Stimulated activated naive B cell treated with anti-CD40 and anti-IgM and Interleukin-4, amounts not matched to agents 10 μg/mL and 1 μg/mL and 100 μg/mL, for 72 hours (primary cell): Measurements from ENCODE around the gene OR2B2.

Experiments
- ATAC-seq, 2 donors: fragments of 150-1000 bp; cut with Tn5 transposase; replicated peaks; 2 replicates each; pipeline ENCODE4 v1.10.0; 2021; ENCODE audit warnings: moderate library complexity in 1 of 2
- DNase-seq: peaks from one replicate; pipeline ENCODE4 v3.0.0; 2021
- H3K27ac Mint-ChIP-seq: one replicate; pipeline ENCODE4 v1.8.0; 2022; ENCODE audit warnings: mild to moderate bottlenecking, mixed read lengths
- H3K27me3 Mint-ChIP-seq, 2 donors: one replicate each; pipeline ENCODE4 v1.8.0; 2022; ENCODE audit warnings: mixed read lengths in 2 of 2
- H3K36me3 Mint-ChIP-seq, 2 donors: one replicate each; pipeline ENCODE4 v1.8.0; 2022; ENCODE audit warnings: mixed read lengths in 2 of 2, mild to moderate bottlenecking in 1 of 2
- H3K4me1 Mint-ChIP-seq, 2 donors: one replicate each; pipeline ENCODE4 v1.8.0; 2022; ENCODE audit warnings: mixed read lengths in 2 of 2, mild to moderate bottlenecking in 1 of 2
- H3K4me3 Mint-ChIP-seq, 2 donors: one replicate each; pipeline ENCODE4 v1.8.0; 2022; ENCODE audit warnings: mild to moderate bottlenecking in 2 of 2, mixed read lengths in 2 of 2, moderate library complexity in 1 of 2
- H3K9me3 Mint-ChIP-seq, 2 donors: one replicate each; pipeline ENCODE4 v1.8.0; 2022; ENCODE audit warnings: mixed read lengths in 2 of 2, mild to moderate bottlenecking in 1 of 2

The OR2B2 gene

DNA sequence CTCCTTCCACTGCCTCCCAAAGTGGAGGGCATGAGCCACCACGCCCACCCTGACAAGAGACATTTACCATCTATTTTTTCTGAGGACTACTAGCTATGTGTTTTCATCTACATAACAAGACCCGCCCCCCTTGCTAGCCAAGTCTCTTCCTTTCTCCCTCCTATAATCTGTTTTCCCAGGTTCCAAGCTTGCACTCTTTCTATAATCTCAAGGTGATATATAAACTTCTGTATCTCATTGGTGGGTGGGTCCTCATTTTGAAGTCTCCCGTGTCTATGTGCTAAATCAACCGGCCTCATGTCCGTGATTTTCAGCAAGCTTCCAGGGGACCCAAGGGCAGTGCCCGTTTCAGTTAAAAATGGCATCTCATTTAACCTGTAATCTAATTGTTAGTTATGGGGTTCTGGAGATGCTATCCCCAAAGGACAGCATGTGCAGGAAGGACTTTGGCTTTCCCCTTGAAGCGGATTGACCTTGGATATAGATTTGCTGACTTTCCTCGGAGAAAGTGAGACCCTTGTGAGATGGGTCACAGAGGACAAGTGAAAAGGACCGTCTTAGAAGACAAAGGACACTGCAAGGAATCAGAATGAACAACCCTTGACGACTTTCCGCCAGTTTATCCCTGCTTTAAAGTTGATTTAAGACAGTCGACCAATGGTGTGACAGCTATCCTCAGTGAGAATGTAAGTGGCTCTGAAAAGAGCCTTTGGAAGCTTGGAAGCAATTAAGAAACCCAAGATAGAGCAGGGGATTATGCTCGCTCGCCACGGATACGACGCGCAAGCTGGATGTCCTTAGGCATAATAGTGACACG is 22.4 kb downstream of the OR2B2 start:
- Mint-ChIP-seq H3K27ac (peak overlapping the region; percentile 88), H3K4me1 (peaks cover 19 to 49% of the 10 kb centered on the region in 2 donors), H3K36me3 (peaks cover 11 to 20% of the 10 kb centered on the region in 2 donors), H3K27me3 (no peaks in the 10 kb centered on the region), H3K9me3 (peaks cover 3 to 8% of the 10 kb centered on the region in 2 donors), H3K4me3 (peak overlapping the region in 1 of 2 donors; percentile 70)
- ATAC-seq (no peak), DNase-seq (peak; percentile 10)

DNA sequence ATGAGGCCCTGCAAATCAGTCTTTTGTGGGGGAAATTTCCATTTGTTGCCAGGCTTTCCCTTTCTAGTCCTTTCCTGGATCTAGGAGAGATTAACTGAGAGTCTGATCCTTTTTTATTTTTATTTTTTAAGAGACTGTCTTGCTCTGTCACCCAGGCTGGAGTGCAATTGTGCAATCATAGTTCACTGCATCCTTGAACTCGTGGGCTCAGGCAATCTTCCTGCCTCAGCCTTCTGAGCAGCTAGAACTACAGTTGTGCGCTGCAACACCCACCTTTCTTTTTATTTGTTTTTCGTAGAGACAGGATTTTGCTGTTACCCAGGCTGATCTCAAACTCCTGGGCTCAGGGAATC is 22.9 kb downstream of the OR2B2 start:
- no peak for ATAC-seq
- Mint-ChIP-seq H3K36me3 (peaks cover 11 to 20% of the 10 kb centered on the region in 2 donors), H3K9me3 (peaks cover 3 to 8% of the 10 kb centered on the region in 2 donors), H3K4me1 (peaks cover 19 to 49% of the 10 kb centered on the region in 2 donors), H3K27ac (peak overlapping the region; percentile 31), H3K4me3 (peak overlapping the region in 1 of 2 donors; percentile 70), H3K27me3 (no peaks in the 10 kb centered on the region)
- DNase-seq = no peak

DNA sequence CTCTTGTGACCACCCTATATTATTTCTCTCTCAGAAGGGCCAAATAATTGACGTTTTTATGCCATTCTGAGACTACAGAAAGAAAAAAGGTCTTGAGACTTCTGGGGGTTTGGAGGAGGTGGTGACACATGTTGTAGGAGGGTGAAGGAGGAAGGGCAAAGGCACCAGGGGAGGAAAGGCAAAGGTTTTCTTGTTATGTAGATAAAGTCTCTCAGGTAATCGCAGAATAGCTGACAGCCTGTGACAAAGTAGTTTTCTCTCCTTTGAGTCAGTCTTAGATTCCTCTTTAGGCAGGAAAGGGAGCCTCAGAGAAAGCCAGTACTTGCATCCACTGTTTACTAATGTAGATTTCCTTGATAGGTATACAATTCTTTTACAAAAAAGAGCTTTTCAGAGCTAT is 23.6 kb downstream of the OR2B2 start:
- H3K9me3 Mint-ChIP-seq = peaks cover 3 to 8% of the 10 kb centered on the region in 2 donors
- ATAC-seq = no peak
- DNase-seq = no peak
- H3K4me3 Mint-ChIP-seq = no peak overlapping the region
- no peak overlapping the region for H3K27ac Mint-ChIP-seq
- H3K4me1 Mint-ChIP-seq = peaks cover 19 to 46% of the 10 kb centered on the region in 2 donors
- H3K27me3 Mint-ChIP-seq = no peaks in the 10 kb centered on the region
- H3K36me3 Mint-ChIP-seq = peaks cover 11 to 19% of the 10 kb centered on the region in 2 donors

DNA sequence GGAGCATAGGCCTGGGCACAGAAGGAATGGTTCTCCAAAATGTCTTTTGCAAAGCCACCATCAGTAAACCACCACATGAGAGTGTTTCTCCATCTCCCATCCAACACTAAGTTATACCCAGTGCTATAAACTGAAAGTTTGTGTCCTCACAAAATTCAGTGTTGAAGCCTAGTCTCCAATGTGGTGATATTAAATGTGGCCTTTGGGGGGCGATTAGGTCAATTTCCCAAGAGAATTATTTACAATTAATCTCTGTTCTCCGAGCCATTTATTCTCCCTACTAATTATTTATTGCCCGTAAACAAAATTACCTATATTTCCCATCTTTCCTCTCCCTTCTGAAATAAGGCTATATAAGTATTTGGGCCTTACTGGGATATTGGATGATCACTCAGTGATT is 26.1 kb downstream of the OR2B2 start:
- Mint-ChIP-seq H3K27ac (no peak overlapping the region), H3K4me3 (no peak overlapping the region), H3K4me1 (peaks cover 9 to 21% of the 10 kb centered on the region in 2 donors), H3K9me3 (peaks cover 0 to 5% of the 10 kb centered on the region in 2 donors), H3K27me3 (no peaks in the 10 kb centered on the region), H3K36me3 (peaks cover 0 to 4% of the 10 kb centered on the region in 2 donors)
- ATAC-seq (no peak), DNase-seq (no peak)

DNA sequence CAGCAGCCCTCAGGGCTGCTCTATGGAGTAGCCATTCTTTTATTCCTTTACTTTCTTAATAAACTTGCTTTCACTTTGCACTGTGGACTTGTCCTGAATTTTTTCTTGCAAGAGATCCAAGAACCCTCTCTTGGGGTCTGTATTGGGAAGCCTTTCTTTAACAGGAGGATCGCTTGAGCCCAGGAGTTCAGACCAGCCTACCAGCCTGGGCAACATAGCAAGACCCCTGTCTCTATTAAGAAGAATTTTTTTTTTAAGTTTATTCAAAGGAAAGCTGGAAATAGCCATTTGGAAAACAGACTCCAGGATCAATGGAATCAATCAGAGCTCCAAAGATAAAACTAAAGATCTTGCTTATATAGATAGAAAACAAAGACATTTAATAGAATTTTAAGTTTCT is 29.1 kb downstream of the OR2B2 start:
- H3K27ac Mint-ChIP-seq = no peak overlapping the region
- no peaks in the 10 kb centered on the region for H3K27me3 Mint-ChIP-seq
- no peaks in the 10 kb centered on the region for H3K36me3 Mint-ChIP-seq
- DNase-seq = no peak
- no peak overlapping the region for H3K4me3 Mint-ChIP-seq
- no peaks in the 10 kb centered on the region for H3K9me3 Mint-ChIP-seq
- ATAC-seq = no peak
- peaks cover 0 to 5% of the 10 kb centered on the region in 2 donors for H3K4me1 Mint-ChIP-seq

DNA sequence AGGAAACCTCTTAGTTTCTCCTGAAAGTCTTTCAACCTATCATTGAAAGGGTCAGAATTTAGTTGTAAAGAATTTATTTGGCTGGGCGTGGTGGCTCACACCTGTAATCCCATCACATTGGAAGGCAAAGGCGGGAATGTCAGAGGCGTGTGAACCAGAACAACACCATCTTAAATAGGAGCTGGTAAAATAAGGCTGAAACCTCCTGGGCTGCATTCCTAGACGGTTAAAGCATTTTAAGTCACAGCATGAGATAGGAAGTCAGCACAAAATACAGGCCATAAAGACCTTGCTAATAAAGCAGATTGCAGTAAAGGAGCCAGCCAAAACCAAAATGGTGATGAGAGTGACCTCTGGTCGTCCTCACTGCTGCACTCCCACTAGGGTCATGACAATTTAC is 29.6 kb downstream of the OR2B2 start:
- ATAC-seq = no peak
- Mint-ChIP-seq H3K9me3 (no peaks in the 10 kb centered on the region), H3K4me1 (peaks cover 0 to under 1% of the 10 kb centered on the region in 2 donors), H3K27ac (peak overlapping the region; percentile 14), H3K36me3 (no peaks in the 10 kb centered on the region), H3K4me3 (no peak overlapping the region), H3K27me3 (no peaks in the 10 kb centered on the region)
- no peak for DNase-seq

DNA sequence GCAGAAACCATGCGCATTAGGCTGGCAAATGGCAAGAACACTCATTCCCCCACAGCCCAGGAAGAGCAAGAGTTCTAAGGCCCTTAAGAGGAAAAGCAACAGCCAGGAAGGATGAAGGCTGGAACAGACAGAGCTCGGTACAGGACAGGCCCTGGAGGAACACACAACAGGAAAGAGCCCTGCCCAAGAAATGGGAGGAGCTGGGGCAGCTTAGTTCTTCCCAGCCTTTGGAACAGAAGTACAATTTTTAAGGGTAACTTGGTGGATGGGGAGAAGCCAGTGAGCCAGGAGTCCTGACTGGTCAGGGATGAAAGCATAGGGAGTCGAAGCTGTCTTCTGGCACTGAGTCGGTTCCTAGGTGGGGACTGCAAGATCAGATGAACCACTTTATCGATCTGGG is 32.4 kb downstream of the OR2B2 start:
- Mint-ChIP-seq H3K36me3 (no peaks in the 10 kb centered on the region), H3K4me1 (no peaks in the 10 kb centered on the region), H3K4me3 (no peak overlapping the region), H3K27me3 (no peaks in the 10 kb centered on the region), H3K27ac (no peak overlapping the region), H3K9me3 (no peaks in the 10 kb centered on the region)
- DNase-seq (no peak), ATAC-seq (no peak)

DNA sequence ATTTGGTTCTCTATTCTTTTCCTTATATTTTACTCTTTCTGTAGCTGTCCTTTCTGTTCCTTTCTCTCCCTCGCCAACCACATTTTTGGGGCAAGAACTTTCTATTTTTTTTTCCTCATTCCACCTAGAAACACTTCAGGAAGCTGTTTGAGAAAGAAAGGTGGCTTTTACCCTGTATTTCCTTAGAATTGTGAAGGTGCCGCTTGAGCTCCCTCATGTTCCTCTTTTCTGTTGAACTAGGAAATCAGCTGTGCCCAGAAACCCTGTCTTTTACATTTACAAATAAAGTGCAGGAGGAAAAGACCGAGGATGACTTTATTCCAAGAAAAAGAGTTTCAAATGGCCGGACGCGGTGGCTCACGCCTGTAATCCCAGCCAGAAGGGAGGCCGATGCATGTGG is 38.2 kb downstream of the OR2B2 start:
- peaks cover 23 to 41% of the 10 kb centered on the region in 2 donors for H3K4me1 Mint-ChIP-seq
- peak overlapping the region; percentile 88 to 89 for H3K4me3 Mint-ChIP-seq
- peaks cover 7 to 12% of the 10 kb centered on the region in 2 donors for H3K36me3 Mint-ChIP-seq
- DNase-seq (no peak), ATAC-seq (no peak)
- H3K9me3 Mint-ChIP-seq = peaks cover 0 to 4% of the 10 kb centered on the region in 2 donors
- peak overlapping the region; percentile 98 for H3K27ac Mint-ChIP-seq
- H3K27me3 Mint-ChIP-seq = no peaks in the 10 kb centered on the region

DNA sequence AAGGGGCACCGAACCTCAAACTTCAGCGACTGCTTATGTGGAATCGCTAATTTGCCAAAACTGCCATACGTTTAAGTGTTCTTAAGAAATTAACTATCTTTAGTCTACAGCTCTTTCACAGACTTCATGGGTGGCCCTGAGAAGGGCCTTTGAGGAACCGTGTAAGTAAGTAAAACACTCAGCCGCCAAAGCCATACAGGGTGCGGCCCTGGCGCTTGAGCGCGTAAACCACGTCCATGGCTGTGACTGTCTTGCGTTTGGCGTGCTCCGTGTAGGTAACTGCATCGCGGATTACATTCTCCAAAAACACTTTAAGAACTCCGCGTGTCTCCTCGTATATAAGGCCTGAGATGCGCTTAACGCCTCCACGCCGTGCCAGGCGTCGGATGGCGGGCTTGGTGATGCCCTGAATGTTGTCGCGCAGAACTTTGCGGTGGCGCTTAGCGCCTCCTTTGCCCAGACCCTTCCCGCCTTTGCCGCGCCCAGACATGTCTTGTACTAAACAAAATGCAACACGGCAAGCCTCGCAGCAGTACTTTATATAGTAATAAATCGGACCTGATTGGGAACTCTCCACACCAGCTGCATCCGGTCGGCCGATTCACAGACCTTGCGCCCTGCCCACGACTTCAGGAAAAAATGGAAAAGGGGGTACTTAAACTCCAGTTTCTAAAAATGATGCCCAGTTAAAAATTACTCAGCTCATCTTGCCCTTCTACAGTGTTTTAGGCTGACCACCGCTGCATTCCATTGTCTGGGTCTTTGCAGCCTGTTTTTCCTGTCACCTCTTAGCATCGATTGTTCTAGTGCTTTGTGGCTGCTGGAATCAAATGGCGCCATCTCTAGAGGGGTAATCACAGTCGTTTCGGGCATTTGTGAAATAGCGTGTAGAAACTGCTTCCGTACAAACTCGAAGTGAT is 38.9 kb downstream of the OR2B2 start:
- no peaks in the 10 kb centered on the region for H3K27me3 Mint-ChIP-seq

DNA sequence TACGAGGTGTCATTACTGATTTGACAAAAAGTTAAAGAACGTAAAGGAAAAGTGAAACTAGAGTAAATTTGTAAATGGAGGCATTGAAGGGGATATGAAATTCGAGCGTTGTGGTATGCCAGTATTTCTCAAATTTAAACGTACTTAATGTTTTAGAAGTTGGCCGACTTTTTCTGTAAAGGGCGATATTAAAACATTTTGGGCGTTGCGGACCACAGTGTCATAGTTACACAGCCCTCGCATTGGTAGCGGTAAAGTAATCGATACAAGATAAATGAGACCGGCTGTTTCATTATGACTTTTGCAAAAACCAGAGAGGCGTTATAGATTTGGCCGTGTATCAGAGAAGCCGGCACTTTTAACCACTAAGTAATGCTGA is 39.6 kb downstream of the OR2B2 start:
- DNase-seq (no peak), ATAC-seq (peak; percentile 37 to 44)
- peak overlapping the region; percentile 88 to 89 for H3K4me3 Mint-ChIP-seq
- no peaks in the 10 kb centered on the region for H3K27me3 Mint-ChIP-seq
- H3K27ac Mint-ChIP-seq = peak overlapping the region; percentile 98
- peaks cover 23 to 41% of the 10 kb centered on the region in 2 donors for H3K4me1 Mint-ChIP-seq
- H3K36me3 Mint-ChIP-seq = peaks cover 7 to 12% of the 10 kb centered on the region in 2 donors
- H3K9me3 Mint-ChIP-seq = peaks cover 0 to 4% of the 10 kb centered on the region in 2 donors

More for the DNA sequence above, 38.9 kb downstream of the OR2B2 start:
- peaks cover 23 to 41% of the 10 kb centered on the region in 2 donors for H3K4me1 Mint-ChIP-seq
- H3K9me3 Mint-ChIP-seq = peaks cover 0 to 4% of the 10 kb centered on the region in 2 donors
- peaks cover 7 to 12% of the 10 kb centered on the region in 2 donors for H3K36me3 Mint-ChIP-seq
- H3K27ac Mint-ChIP-seq = peak overlapping the region; percentile 98
- H3K4me3 Mint-ChIP-seq = peak overlapping the region; percentile 88 to 89
- peak; percentile 66 to 69 for ATAC-seq
- peak; percentile 89 for DNase-seq

DNA sequence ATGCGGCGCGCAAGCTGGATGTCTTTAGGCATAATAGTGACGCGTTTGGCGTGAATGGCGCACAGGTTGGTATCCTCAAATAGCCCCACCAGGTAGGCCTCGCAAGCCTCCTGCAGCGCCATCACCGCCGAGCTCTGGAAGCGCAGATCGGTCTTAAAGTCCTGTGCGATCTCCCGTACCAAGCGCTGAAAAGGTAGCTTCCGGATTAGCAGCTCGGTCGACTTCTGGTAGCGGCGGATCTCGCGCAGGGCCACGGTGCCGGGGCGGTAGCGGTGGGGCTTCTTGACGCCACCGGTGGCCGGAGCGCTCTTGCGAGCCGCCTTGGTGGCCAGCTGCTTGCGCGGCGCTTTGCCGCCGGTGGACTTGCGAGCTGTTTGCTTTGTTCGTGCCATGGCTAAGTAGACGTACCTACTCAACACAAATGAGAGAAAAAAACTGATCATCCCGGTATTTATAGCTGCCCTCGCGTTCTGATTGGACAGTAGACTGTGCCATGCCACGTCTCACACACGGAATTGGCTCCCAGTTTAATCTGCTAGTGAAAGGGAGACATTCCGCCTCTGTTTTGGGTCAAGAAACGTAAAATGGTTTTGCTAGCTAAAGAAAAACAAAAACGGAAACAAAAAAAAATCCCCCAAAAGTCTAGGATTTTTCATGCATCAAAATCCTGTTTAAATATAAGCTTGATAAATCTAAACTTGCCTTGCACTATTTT is 40.1 kb downstream of the OR2B2 start:
- Mint-ChIP-seq H3K36me3 (peaks cover 7 to 15% of the 10 kb centered on the region in 2 donors), H3K9me3 (peaks cover 0 to 4% of the 10 kb centered on the region in 2 donors)

DNA sequence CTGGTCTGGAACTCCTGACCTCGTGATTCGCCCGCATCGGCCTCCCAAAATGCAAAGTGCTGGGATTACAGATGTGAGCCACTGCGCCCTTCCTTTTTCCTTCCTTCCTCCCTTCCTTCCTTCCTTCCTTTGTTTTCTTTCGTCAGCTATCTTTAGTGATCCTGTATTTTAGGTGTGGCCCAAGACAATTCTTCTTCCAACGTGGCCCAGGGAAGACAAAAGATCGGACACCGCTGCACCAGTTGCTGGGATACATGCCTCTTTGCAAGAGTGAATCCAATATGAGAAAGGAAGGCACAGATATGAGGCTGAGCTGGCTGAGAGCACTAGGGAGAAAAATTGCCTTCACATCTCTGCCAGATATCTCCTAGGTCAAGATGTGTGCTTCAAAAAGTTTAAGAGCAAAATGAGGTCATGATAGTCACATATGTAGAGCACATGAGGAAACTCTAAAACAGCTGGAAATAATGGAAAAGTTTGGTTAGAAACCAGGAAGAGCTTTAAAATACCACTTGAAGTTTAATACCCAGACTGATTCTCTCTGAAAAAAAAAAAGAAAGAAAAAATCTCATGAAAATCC is 41.8 kb downstream of the OR2B2 start:
- peak overlapping the region; percentile 16 to 69 for H3K4me3 Mint-ChIP-seq
- peaks cover 33 to 61% of the 10 kb centered on the region in 2 donors for H3K4me1 Mint-ChIP-seq
- peaks cover 7 to 15% of the 10 kb centered on the region in 2 donors for H3K36me3 Mint-ChIP-seq
- H3K9me3 Mint-ChIP-seq = peaks cover 0 to 4% of the 10 kb centered on the region in 2 donors
- ATAC-seq = no peak
- peak overlapping the region; percentile 76 for H3K27ac Mint-ChIP-seq
- no peaks in the 10 kb centered on the region for H3K27me3 Mint-ChIP-seq
- DNase-seq = no peak

More for the DNA sequence above, 40.1 kb downstream of the OR2B2 start:
- Mint-ChIP-seq H3K27me3 (no peaks in the 10 kb centered on the region), H3K4me1 (peaks cover 26 to 44% of the 10 kb centered on the region in 2 donors), H3K27ac (peak overlapping the region; percentile 98), H3K4me3 (peak overlapping the region; percentile 88 to 89)
- peak; percentile 91 for DNase-seq
- peak; percentile 66 to 69 for ATAC-seq

DNA sequence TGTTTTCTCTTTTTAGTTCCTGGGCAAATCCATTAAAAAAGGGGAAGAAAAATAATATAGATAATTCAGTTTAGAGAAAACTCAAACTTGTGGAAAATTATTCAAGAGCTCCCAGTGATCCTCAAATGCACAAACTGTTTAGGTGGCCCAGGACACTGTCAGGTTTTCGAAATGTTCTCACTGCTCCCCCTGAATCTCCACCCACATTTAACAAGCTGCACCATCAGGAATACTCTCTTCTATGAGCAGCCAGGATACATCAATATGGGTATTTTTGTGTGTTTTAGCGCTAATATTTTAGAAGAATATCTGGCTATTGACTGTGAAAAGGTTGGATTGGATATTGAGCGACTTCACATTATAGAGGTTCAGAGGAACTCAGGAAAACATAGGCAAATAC is 43.9 kb downstream of the OR2B2 start:
- Mint-ChIP-seq H3K9me3 (peaks cover 1 to 4% of the 10 kb centered on the region in 2 donors), H3K27me3 (no peaks in the 10 kb centered on the region), H3K36me3 (peaks cover 5 to 16% of the 10 kb centered on the region in 2 donors), H3K4me3 (no peak overlapping the region), H3K4me1 (peaks cover 36 to 64% of the 10 kb centered on the region in 2 donors), H3K27ac (peak overlapping the region; percentile 100)
- no peak for ATAC-seq
- DNase-seq = no peak
